GM12878 (cell line): ENCODE results near the gene CAMK2G. TPM values are rescaled to one million over a fixed set of nuclear protein-coding genes. Genes with fewer than 3 reads are reported as not detected.

Experiments used
- ATAC-seq: fragments of 200-7000 bp; cut with Tn5 transposase; 3 replicates; pipeline ENCODE4 v1.9.1; 2020; ENCODE audit warnings: mild to moderate bottlenecking, moderate library complexity
- BruUV-seq: library from RNA; stranded (reverse); fragments of 400-500 nt; replicated peaks from 2 replicates; lab custom pipeline; 2021; lab: Mats Ljungman, UMichigan
- CTCF ChIA-PET: fragments of 300-600 bp; sonication (Branson Sonifier 250); formaldehyde crosslinking; extraction: SDS; loops from one replicate; lab custom pipeline; 2021; ENCODE audit warnings: inconsistent platforms; lab: Yijun Ruan, JAX
- POLR2A ChIA-PET: fragments of 350-600 bp; formaldehyde crosslinking; extraction: SDS; loops from one replicate; lab custom pipeline; 2021; ENCODE audit warnings: inconsistent platforms; lab: Charles Lee
- RAD21 ChIA-PET: fragments of 300-600 bp; sonication (Branson Sonifier 250); formaldehyde crosslinking; loops from one replicate; lab custom pipeline; 2023; ENCODE audit warnings: antibody characterized with exemption; ENCODE audit not compliant: unreplicated experiment; lab: Charles Lee
- SMC1A ChIA-PET: fragments of 300-600 bp; sonication (Branson Sonifier 250); formaldehyde crosslinking; loops from one replicate; lab custom pipeline; 2023; ENCODE audit not compliant: unreplicated experiment, uncharacterized antibody; lab: Charles Lee
- DNase-seq: peaks from one replicate; pipeline ENCODE4 v3.0.0-alpha.2; 2011; ENCODE audit warnings: low read depth, low spot score
- FAIRE-seq: peaks from 3 replicates; lab custom pipeline; 2011; peaks lifted over from hg19 to GRCh38; lab: Jason Lieb, UNC
- H2AFZ ChIP-seq: 2 replicates; pipeline ENCODE4 v1.6.0; 2011; ENCODE audit warnings: low read depth, low read length, control low read depth; ENCODE audit not compliant: control insufficient read depth
- H3K27ac ChIP-seq: 2 replicates; pipeline ENCODE4 v1.5.1; 2011; ENCODE audit warnings: control low read depth; ENCODE audit not compliant: control insufficient read depth, insufficient read depth
- H3K27me3 ChIP-seq, 2 experiments: replicated peaks in 1 of 2; 2 replicates each; pipeline versions ENCODE4 v1.6.0 to v1.6.1; 2011; ENCODE audit warnings: low read length in 1 of 2; ENCODE audit not compliant: control insufficient read depth in 2 of 2, insufficient read depth in 2 of 2
- H3K36me3 ChIP-seq, 2 experiments: 2 replicates each; pipeline ENCODE4 v1.5.1; 2011; ENCODE audit warnings: low read length in 1 of 2; ENCODE audit not compliant: control insufficient read depth in 2 of 2, insufficient read depth in 2 of 2
- H3K4me1 ChIP-seq: 2 replicates; pipeline ENCODE4 v1.6.1; 2011; ENCODE audit warnings: mild to moderate bottlenecking, low read length, moderate library complexity, mixed read lengths; ENCODE audit not compliant: control insufficient read depth, insufficient read depth
- H3K4me2 ChIP-seq: 2 replicates; pipeline ENCODE4 v1.6.0; 2011; ENCODE audit warnings: control low read depth; ENCODE audit not compliant: control insufficient read depth, insufficient read depth
- H3K4me3 ChIP-seq: fragments of 200-600 bp; sonication (generic); 2 replicates; pipeline ENCODE4 v1.5.1; 2016
- H3K79me2 ChIP-seq: 2 replicates; pipeline ENCODE4 v1.6.0; 2011; ENCODE audit warnings: low read length; ENCODE audit not compliant: control insufficient read depth, insufficient read depth
- H3K9ac ChIP-seq: 2 replicates; pipeline ENCODE4 v1.8.0; 2011; ENCODE audit warnings: low read length, control low read depth, mixed read lengths; ENCODE audit not compliant: control insufficient read depth, insufficient read depth
- H3K9me3 ChIP-seq: replicated peaks from 3 replicates; pipeline ENCODE4 v1.5.1; 2011; ENCODE audit warnings: mild to moderate bottlenecking, low read length; ENCODE audit not compliant: control insufficient read depth, insufficient read depth
- H4K20me1 ChIP-seq: 2 replicates; pipeline ENCODE4 v1.6.0; 2011; ENCODE audit not compliant: control insufficient read depth, insufficient read depth
- BACH1 ChIP-seq: fragments of 450-650 bp; IDR thresholded peaks from 2 replicates; pipeline ENCODE4 v1.6.1; 2017; ENCODE audit warnings: mild to moderate bottlenecking, borderline replicate concordance
- E4F1 ChIP-seq: fragments of 450-650 bp; IDR thresholded peaks from 2 replicates; pipeline ENCODE4 v1.6.1; 2018; ENCODE audit warnings: borderline replicate concordance, mild to moderate bottlenecking; ENCODE audit not compliant: partially characterized antibody
- NFYA ChIP-seq: IDR thresholded peaks from 2 replicates; pipeline ENCODE4 v1.6.1; 2011; ENCODE audit warnings: low read depth, mild to moderate bottlenecking, low read length, improper control_type of control experiment, borderline replicate concordance
- PML ChIP-seq: IDR thresholded peaks from 2 replicates; pipeline ENCODE4 v1.6.1; 2012; ENCODE audit warnings: low read length, inconsistent platforms
- POLR2A ChIP-seq: IDR thresholded peaks from 2 replicates; pipeline ENCODE4 v1.6.1; 2011; ENCODE audit warnings: low read depth, mild to moderate bottlenecking, low read length
- POLR2AphosphoS5 ChIP-seq: IDR thresholded peaks from 2 replicates; pipeline ENCODE4 v1.6.1; 2011; ENCODE audit warnings: mild to moderate bottlenecking, low read length, inconsistent platforms
- POU2F2 ChIP-seq: IDR thresholded peaks from 3 replicates; pipeline ENCODE4 v1.6.1; 2011; ENCODE audit warnings: low read depth, mild to moderate bottlenecking, low read length, borderline replicate concordance
- RB1 ChIP-seq: fragments of 450-650 bp; formaldehyde crosslinking; IDR thresholded peaks from 2 replicates; pipeline ENCODE4 v1.6.1; 2017; ENCODE audit warnings: mild to moderate bottlenecking, borderline replicate concordance
- RBBP5 ChIP-seq: fragments of 200-600 bp; sonication (generic); conservative IDR thresholded peaks from 2 replicates; pipeline ENCODE4 v1.6.1; 2016
- TCF7 ChIP-seq: IDR thresholded peaks from 2 replicates; pipeline ENCODE4 v1.6.1; 2014; ENCODE audit warnings: antibody characterized with exemption, borderline replicate concordance
- ZNF274 ChIP-seq: IDR thresholded peaks from one replicate; pipeline ENCODE4 v1.8.0; 2011; ENCODE audit not compliant: insufficient read length, insufficient read depth
- WGBS: methylation state at CpG from one replicate; pipeline ENCODE4 v1.1.6; 2016; ENCODE audit warnings: low lambda C conversion rate; ENCODE audit not compliant: insufficient replicate concordance, insufficient coverage; ENCODE audit errors: missing lambda C conversion rate; 5-methylcytosine and 5-hydroxymethylcytosine counted together
- in situ Hi-C: fragments of 300-500 bp; cut with MboI; formaldehyde crosslinking; loops from 9 replicates; pipeline ENCODE4 v1.14.3; 2018; ENCODE audit warnings: mixed read lengths
- intact Hi-C: fragments of 100-400 bp; cut with micrococcal nuclease; formaldehyde crosslinking; loops from one replicate; pipeline ENCODE4 v1.14.2; 2022; ENCODE audit not compliant: unreplicated experiment
- polyA plus RNA-seq, 11 experiments: library from polyadenylated mRNA; depleted of rRNA in 4 of 11; unstranded in 6 of 11; stranded (reverse) in 5 of 11; fragments of >200 nt; fragmentation: Nextera tagmentation in 4 of 11; fragmentation: Illumina TruSeq in 1 of 11; extraction: Ambion mirVana in 4 of 11; extraction: Trizol in 1 of 11; gene quantifications; 1 replicate in 1 of 11; 2 replicates in 10 of 11; pipeline versions ENCODE4 v1.2.1 to v1.2.3, GENCODE V29; 2011 to 2016; ENCODE audit warnings: inconsistent platforms in 2 of 11, missing spikeins in 2 of 11, low read depth in 1 of 11
- total RNA-seq, 4 experiments: library from RNA; depleted of rRNA in 3 of 4; stranded (reverse); fragments of >200 nt in 3 of 4; fragmentation: Illumina TruSeq in 1 of 4; extraction: Trizol in 1 of 4; gene quantifications; 2 replicates each; pipeline versions ENCODE4 v1.2.1 to v1.2.3, GENCODE V29; 2013 to 2021
- TF ChIP-seq, protein P1 (sequence below): IDR thresholded peaks from 2 replicates; pipeline ENCODE4 v1.6.1; 2011; ENCODE audit warnings: low read depth, low read length, improper control_type of control experiment, borderline replicate concordance

The CAMK2G gene
- total and polyA plus RNA-seq, 10 of the 15 experiments (the other 5 are each of a cell fraction or from before 2014, with no cell fraction given): 5.5 to 24.3 (median 16.9) TPM

DNA sequence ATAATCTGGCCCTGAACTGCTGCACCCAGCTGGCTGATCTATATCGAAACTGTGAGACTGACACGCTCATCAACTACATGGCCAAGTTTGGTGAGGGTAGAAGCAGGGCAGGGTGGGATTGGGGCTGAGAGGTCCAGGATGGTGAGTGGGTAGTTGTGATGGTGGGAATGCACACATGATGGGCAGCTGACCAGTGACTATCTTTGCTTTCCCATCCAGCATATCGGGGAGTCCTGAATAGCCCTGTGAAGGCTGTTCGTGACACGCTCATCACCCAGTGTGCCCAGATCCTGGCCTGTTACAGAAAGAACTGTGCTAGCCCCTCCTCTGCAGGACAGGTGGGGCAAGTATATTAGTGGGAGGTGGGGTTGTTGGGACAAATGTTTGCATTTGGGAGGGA is 105.0 kb downstream of the CAMK2G start:
- TF ChIP-seq NFYA: no peak
- no peak for TF ChIP-seq POLR2AphosphoS5
- TF ChIP-seq POLR2A: peak; percentile 50; the same call in 1 of the 2 replicates
- no peak overlapping the region for H2AFZ ChIP-seq
- H3K79me2 ChIP-seq: peaks cover 29% of the 10 kb centered on the region
- H3K9me3 ChIP-seq: no peaks in the 10 kb centered on the region
- in situ Hi-C loops (no loop called here), intact Hi-C loops (no loop called here)
- CTCF ChIA-PET: interaction anchor here (1.2 to 1.6 kb wide), 2 partner anchors 10 to 83 kb away, joined by 3 read pairs; no protein-coding TSS in a partner anchor
- no peak for DNase-seq
- no peak overlapping the region for H3K9ac ChIP-seq
- H3K4me3 ChIP-seq: no peak overlapping the region
- no peak for FAIRE-seq
- no peak overlapping the region for H3K4me2 ChIP-seq
- H3K27me3 ChIP-seq: no peaks in the 10 kb centered on the region
- POLR2A ChIA-PET: interaction anchor here (3.1 to 6.8 kb wide), 2 partner anchors 12 kb away, joined by 15 to 63 read pairs; partner anchors contain the start of gene CHCHD1
- SMC1A ChIA-PET: interaction anchor here (1.1 to 5.8 kb wide), 3 partner anchors 23 to 38 kb away, joined by 3 to 29 read pairs (median 3); partner anchors contain the start of gene SEC24C
- H4K20me1 ChIP-seq: no peaks in the 10 kb centered on the region
- no peak overlapping the region for H3K27ac ChIP-seq
- RAD21 ChIA-PET: interaction anchor here (1.4 to 2.4 kb wide), 2 partner anchors 10 to 25 kb away, joined by 5 to 8 read pairs; partner anchors contain the start of gene SEC24C
- 92% methylated on average over 5 of the region's 5 CpGs for WGBS
- H3K4me1 ChIP-seq: peaks cover 5% of the 10 kb centered on the region
- peaks cover 24 to 59% of the 10 kb centered on the region in 2 experiments for H3K36me3 ChIP-seq
- no TSS peak for BruUV-seq
- ATAC-seq: no peak

DNA sequence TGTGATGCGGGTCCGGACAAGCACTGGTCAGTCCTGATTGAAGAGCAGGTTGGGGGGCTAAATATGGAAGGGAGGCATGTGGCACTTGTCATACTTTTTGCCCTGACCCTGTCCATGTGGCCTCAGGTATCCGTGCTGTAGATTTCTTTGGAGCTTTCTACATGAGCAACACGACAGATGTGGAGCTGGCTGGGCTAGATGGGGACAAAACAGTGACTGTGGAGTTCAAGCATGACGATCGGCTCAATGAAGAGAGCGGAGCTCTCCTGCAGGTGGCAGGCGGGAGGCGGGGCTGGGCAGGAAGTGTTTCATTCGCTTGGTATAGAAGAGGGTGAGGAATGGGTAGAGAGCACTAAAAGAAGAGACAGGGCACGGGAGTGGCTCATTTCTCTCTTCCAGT is 105.5 kb downstream of the CAMK2G start:
- Histone ChIP-seq H3K4me2 (no peak overlapping the region), H3K4me3 (no peak overlapping the region), H3K79me2 (peaks cover 24% of the 10 kb centered on the region), H3K27me3 (no peaks in the 10 kb centered on the region), H3K36me3 (peaks cover 25 to 60% of the 10 kb centered on the region in 2 experiments), H3K9me3 (no peaks in the 10 kb centered on the region), H2AFZ (no peak overlapping the region), H3K27ac (no peak overlapping the region), H3K4me1 (peaks cover 7% of the 10 kb centered on the region), H4K20me1 (no peaks in the 10 kb centered on the region), H3K9ac (no peak overlapping the region)
- DNase-seq (no peak), ATAC-seq (no peak), FAIRE-seq (no peak)
- SMC1A ChIA-PET: interaction anchor here (1.1 to 1.3 kb wide), 2 partner anchors 22 to 38 kb away, joined by 3 read pairs; no protein-coding TSS in a partner anchor
- CTCF ChIA-PET: interaction anchor here (1.2 to 1.6 kb wide), 2 partner anchors 10 to 84 kb away, joined by 3 read pairs; no protein-coding TSS in a partner anchor
- intact Hi-C loops (no loop called here), in situ Hi-C loops (no loop called here)
- RAD21 ChIA-PET: interaction anchor here (1.4 to 2.4 kb wide), 2 partner anchors 10 to 25 kb away, joined by 5 to 8 read pairs; partner anchors contain the start of gene SEC24C
- POLR2A ChIA-PET: interaction anchor here (0.6 to 6.8 kb wide), 4 partner anchors 11 to 30 kb away, joined by 3 to 63 read pairs (median 9); partner anchors contain the start of gene CHCHD1
- BruUV-seq: no TSS peak
- WGBS: 48% methylated on average over 11 of the region's 11 CpGs
- TF ChIP-seq PML (no peak), POU2F2 (0 out of 3 replicates have a peak, but pooled peaks have one; percentile 22), RBBP5 (no peak), E4F1 (no peak), ZNF274 (no peak), POLR2A (peak; percentile 5; the same call in 1 of the 2 replicates), TCF7 (no peak), RB1 (no peak), BACH1 (no peak)
- TF ChIP-seq, protein P1, sequence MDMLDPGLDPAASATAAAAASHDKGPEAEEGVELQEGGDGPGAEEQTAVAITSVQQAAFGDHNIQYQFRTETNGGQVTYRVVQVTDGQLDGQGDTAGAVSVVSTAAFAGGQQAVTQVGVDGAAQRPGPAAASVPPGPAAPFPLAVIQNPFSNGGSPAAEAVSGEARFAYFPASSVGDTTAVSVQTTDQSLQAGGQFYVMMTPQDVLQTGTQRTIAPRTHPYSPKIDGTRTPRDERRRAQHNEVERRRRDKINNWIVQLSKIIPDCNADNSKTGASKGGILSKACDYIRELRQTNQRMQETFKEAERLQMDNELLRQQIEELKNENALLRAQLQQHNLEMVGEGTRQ: no peak
